ENCODE results near the gene AHSG.

- TF ChIP-seq FOXA1 (IDR thresholded peaks at IDR 0.05) (no peak), FOXK2 (IDR thresholded peaks at IDR 0.05) (no peak), SP1 (IDR thresholded peaks at IDR 0.05) (no peak), TARDBP (IDR thresholded peaks at IDR 0.05) (no peak)
Observed at GRCh38 chr3:186664119-186664495, 51.2 kb downstream of the AHSG start.

Data from HEK293T (cell line).